Ovary (tissue), 3 donors: ENCODE results near the gene RRP7A.
"Not testable (repeated sequence)": the region's sequence is repeated elsewhere in the genome, so short reads cannot be mapped to it uniquely, and the experiment has no call there.

Experiments
- CTCF ChIP-seq, 3 donors: fragments of 450-650 bp in 2 of 3; fragments of 200-600 bp in 1 of 3; IDR thresholded peaks; one replicate each; pipeline versions ENCODE4 v1.5.1 to v1.8.0; 2016 to 2022; ENCODE audit warnings: antibody characterized with exemption in 3 of 3, mild to moderate bottlenecking in 1 of 3
- EP300 ChIP-seq: sonication (generic); formaldehyde crosslinking; IDR thresholded peaks from one replicate; pipeline ENCODE4 v1.6.1; 2017; ENCODE audit warnings: antibody characterized with exemption
- POLR2A ChIP-seq: fragments of 450-650 bp; IDR thresholded peaks from one replicate; pipeline ENCODE4 v1.6.1; 2017; ENCODE audit warnings: antibody characterized with exemption, mild to moderate bottlenecking, moderate library complexity
- donor health status: DM: no; HTN: no; CAD: no.

DNA sequence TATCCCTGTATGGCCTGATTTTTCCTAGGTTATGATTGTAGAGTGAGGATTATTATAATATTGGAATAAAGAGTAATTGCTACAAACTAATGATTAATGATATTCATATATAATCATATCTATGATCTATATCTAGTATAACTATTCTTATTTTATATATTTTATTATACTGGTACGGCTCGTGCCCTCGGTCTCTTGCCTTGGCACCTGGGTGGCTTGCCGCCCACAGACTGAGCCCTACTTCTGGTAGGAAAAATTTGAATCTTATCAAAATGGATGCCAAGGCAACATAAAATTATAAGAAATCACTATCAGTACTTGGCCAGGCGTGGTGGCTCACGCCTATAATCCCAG, 32.7 kb upstream of the RRP7A start:
- TF ChIP-seq POLR2A; CTCF (IDR thresholded peaks at IDR 0.05); EP300: not testable (repeated sequence)
